Measurements from ENCODE around the gene IGIP.

DNA sequence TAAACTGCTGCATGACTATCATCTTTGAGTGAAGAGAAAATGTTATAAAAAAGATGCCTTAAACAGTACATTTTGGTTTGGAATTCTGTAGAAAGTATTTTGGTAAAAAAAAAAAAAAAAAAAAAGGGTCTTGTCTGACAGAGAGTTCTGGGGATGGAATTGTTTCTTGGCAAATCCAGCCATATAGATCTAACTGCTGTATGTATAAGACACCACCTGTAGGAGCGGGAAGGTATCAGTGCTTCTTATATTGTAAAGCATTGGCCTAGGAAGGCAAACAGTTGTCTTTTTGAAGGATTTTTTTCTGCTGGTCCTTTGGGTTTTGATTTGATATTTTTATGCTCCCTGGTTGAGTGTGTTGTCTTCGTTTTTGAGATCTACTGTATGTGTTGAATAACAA lies 9.0 kb upstream of the IGIP start:
- TF ChIP-seq, protein P1, sequence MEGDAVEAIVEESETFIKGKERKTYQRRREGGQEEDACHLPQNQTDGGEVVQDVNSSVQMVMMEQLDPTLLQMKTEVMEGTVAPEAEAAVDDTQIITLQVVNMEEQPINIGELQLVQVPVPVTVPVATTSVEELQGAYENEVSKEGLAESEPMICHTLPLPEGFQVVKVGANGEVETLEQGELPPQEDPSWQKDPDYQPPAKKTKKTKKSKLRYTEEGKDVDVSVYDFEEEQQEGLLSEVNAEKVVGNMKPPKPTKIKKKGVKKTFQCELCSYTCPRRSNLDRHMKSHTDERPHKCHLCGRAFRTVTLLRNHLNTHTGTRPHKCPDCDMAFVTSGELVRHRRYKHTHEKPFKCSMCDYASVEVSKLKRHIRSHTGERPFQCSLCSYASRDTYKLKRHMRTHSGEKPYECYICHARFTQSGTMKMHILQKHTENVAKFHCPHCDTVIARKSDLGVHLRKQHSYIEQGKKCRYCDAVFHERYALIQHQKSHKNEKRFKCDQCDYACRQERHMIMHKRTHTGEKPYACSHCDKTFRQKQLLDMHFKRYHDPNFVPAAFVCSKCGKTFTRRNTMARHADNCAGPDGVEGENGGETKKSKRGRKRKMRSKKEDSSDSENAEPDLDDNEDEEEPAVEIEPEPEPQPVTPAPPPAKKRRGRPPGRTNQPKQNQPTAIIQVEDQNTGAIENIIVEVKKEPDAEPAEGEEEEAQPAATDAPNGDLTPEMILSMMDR (IDR thresholded peaks at IDR 0.05) = no peak
- no peak for TF ChIP-seq EZH2 (IDR thresholded peaks at IDR 0.05; ENCODE audit: borderline replicate concordance, insufficient read depth, low read depth, low read length, poor library complexity, severe bottlenecking)
